SK-N-SH (cell line): ENCODE measurements around the gene TRIP6.

Source experiments
- CHD2 ChIP-seq: fragments of 150-350 bp; IDR thresholded peaks from 2 replicates; pipeline ENCODE4 v1.6.1; 2018; ENCODE audit warnings: low read length; ENCODE audit not compliant: partially characterized antibody
- CTCF ChIP-seq: fragments of 200-600 bp; sonication (generic); IDR thresholded peaks from 2 replicates; pipeline ENCODE4 v1.6.1; 2017; ENCODE audit warnings: antibody characterized with exemption, mild to moderate bottlenecking, moderate library complexity
- FOSL2 ChIP-seq: IDR thresholded peaks from 2 replicates; pipeline ENCODE4 v1.4.0; 2012; ENCODE audit warnings: low read depth, mild to moderate bottlenecking, moderate library complexity, borderline replicate concordance
- JUND ChIP-seq: IDR thresholded peaks from 2 replicates; pipeline ENCODE4 v1.4.0; 2012
- MAX ChIP-seq: IDR thresholded peaks from 2 replicates; pipeline ENCODE4 v1.4.0; 2012; ENCODE audit warnings: low read depth
- MXI1 ChIP-seq: IDR thresholded peaks from 2 replicates; pipeline ENCODE4 v1.6.1; 2012; ENCODE audit warnings: mild to moderate bottlenecking, low read depth, low read length, improper control_type of control experiment
- RAD21 ChIP-seq: IDR thresholded peaks from 2 replicates; pipeline ENCODE4 v1.6.1; 2012; ENCODE audit warnings: mild to moderate bottlenecking, low read length
- REST ChIP-seq: IDR thresholded peaks from 2 replicates; pipeline ENCODE4 v1.6.1; 2012; ENCODE audit warnings: mild to moderate bottlenecking, low read depth, low read length, moderate library complexity
- TAF1 ChIP-seq: IDR thresholded peaks from 2 replicates; pipeline ENCODE4 v1.6.1; 2012; ENCODE audit warnings: low read depth, mild to moderate bottlenecking, low read length, moderate library complexity, borderline replicate concordance

GRCh38 chr7:100860702-100861615 is 6.2 kb upstream of the TRIP6 start:
- TF ChIP-seq TAF1 (no peak), CTCF (no peak), REST (no peak), FOSL2 (no peak), RAD21 (no peak), MXI1 (no peak), MAX (no peak), JUND (no peak), CHD2 (no peak)
